ENCODE data around the gene MCM3AP. TPM values are rescaled to one million over a fixed set of nuclear protein-coding genes. Genes with fewer than 3 reads are reported as not detected.
A peak's percentile ranks its signal among the peaks of the same experiment; 100 is the strongest.

The MCM3AP gene
- total and polyA plus RNA-seq, 4 donors: 15.5 to 58.1 (median 33.5) TPM

DNA sequence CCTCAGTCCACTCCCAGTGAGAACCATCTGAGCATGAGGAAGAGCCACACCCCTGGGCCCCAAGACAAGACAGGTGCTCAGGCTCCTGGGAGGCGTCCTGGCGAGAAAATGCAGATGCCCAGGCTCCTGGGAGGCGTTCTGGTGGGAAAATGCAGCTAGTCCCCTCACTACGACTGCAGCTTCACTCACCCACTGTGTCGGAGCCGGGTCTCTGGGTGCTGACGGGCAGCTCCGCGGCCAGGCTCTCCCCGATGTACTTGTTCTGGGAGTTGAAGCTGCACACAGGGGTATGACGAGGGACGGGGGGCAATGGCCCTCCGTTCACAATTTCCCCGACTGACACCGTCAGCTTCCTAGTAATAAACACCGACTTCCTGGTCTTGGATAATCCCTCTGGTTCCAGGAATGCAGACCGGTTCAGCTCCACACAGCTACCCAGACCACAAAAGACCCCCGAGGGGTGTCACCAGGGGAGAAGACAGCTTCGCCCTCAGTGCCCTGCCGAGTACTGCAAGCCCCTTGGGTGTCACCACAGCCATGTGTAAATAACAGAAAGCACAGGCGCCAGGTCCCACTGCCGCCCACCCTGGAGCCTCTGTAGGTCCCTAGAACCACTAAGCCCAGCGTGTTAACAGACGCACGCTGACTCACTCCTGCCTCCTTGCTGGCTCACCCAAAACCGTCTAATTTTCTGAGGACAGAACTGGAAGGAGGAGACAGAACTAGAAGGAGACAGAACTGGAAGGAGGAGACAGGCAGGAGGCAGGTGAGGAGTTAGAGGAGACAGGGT is 19.5 kb downstream of the MCM3AP start:
- H3K4me1 ChIP-seq (ENCODE audit: control insufficient read depth in 4 of 4, insufficient read depth in 4 of 4, low read length in 3 of 4): no peaks in the 10 kb centered on the region
- no peak overlapping the region for H3K27ac ChIP-seq (ENCODE audit: low read depth in 1 of 2, low read length in 2 of 2)
- H3K9ac ChIP-seq (ENCODE audit: low read depth in 1 of 2, low read length in 2 of 2): no peak overlapping the region
- WGBS: 86% methylated on average over 26 of the region's 26 CpGs
- H3K4me3 ChIP-seq (ENCODE audit: low read depth in 1 of 3, low read length in 3 of 3): no peak overlapping the region
- H3K27me3 ChIP-seq (ENCODE audit: control insufficient read depth in 4 of 4, insufficient read depth in 4 of 4, low read length in 3 of 4): no peaks in the 10 kb centered on the region
- H3K36me3 ChIP-seq (ENCODE audit: control insufficient read depth in 4 of 4, insufficient read depth in 3 of 4, low read depth in 1 of 4, low read length in 3 of 4): peaks cover 20 to 76% (median 51%) of the 10 kb centered on the region in 4 donors
- no peaks in the 10 kb centered on the region for H3K9me3 ChIP-seq (ENCODE audit: control insufficient read depth in 4 of 4, low read length in 3 of 4)
- no peak for DNase-seq (ENCODE audit: low spot score)
- peak; percentile 60 to 63 for TF ChIP-seq RXRA (IDR thresholded peaks at IDR 0.05)
- TF ChIP-seq JUND (IDR thresholded peaks at IDR 0.05): no peak
- no peak for TF ChIP-seq EGR1 (IDR thresholded peaks at IDR 0.05; ENCODE audit: low read depth in 2 of 2)
- TF ChIP-seq NR2F2 (IDR thresholded peaks at IDR 0.05): no peak

DNA sequence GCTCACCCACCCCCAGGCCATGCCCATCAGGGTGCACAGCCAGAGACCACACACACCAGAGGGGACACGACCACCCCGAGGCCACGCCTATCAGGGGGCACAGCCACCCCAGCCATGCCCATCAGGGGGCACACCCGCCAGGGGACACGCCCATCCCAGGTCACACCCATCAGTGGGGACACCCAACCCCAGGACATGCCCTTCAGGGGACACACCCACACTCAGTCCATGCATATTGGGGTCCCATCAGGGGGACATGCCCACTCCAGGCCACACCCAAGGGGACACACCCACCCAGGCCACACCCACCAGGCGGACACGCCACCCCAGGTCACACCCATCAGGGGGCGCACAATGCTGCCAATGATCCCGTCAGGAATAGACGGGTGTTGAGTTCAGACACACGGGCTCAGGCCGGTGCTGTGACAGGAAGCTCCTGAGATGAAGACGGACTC is 20.7 kb downstream of the MCM3AP start:
- no peaks in the 10 kb centered on the region for H3K9me3 ChIP-seq (ENCODE audit: control insufficient read depth in 4 of 4, low read length in 3 of 4)
- no peaks in the 10 kb centered on the region for H3K4me1 ChIP-seq (ENCODE audit: control insufficient read depth in 4 of 4, insufficient read depth in 4 of 4, low read length in 3 of 4)
- 92% methylated on average over 13 of the region's 13 CpGs for WGBS
- TF ChIP-seq, protein P1, sequence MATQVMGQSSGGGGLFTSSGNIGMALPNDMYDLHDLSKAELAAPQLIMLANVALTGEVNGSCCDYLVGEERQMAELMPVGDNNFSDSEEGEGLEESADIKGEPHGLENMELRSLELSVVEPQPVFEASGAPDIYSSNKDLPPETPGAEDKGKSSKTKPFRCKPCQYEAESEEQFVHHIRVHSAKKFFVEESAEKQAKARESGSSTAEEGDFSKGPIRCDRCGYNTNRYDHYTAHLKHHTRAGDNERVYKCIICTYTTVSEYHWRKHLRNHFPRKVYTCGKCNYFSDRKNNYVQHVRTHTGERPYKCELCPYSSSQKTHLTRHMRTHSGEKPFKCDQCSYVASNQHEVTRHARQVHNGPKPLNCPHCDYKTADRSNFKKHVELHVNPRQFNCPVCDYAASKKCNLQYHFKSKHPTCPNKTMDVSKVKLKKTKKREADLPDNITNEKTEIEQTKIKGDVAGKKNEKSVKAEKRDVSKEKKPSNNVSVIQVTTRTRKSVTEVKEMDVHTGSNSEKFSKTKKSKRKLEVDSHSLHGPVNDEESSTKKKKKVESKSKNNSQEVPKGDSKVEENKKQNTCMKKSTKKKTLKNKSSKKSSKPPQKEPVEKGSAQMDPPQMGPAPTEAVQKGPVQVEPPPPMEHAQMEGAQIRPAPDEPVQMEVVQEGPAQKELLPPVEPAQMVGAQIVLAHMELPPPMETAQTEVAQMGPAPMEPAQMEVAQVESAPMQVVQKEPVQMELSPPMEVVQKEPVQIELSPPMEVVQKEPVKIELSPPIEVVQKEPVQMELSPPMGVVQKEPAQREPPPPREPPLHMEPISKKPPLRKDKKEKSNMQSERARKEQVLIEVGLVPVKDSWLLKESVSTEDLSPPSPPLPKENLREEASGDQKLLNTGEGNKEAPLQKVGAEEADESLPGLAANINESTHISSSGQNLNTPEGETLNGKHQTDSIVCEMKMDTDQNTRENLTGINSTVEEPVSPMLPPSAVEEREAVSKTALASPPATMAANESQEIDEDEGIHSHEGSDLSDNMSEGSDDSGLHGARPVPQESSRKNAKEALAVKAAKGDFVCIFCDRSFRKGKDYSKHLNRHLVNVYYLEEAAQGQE (IDR thresholded peaks at IDR 0.05): no peak
- TF ChIP-seq, protein P2, sequence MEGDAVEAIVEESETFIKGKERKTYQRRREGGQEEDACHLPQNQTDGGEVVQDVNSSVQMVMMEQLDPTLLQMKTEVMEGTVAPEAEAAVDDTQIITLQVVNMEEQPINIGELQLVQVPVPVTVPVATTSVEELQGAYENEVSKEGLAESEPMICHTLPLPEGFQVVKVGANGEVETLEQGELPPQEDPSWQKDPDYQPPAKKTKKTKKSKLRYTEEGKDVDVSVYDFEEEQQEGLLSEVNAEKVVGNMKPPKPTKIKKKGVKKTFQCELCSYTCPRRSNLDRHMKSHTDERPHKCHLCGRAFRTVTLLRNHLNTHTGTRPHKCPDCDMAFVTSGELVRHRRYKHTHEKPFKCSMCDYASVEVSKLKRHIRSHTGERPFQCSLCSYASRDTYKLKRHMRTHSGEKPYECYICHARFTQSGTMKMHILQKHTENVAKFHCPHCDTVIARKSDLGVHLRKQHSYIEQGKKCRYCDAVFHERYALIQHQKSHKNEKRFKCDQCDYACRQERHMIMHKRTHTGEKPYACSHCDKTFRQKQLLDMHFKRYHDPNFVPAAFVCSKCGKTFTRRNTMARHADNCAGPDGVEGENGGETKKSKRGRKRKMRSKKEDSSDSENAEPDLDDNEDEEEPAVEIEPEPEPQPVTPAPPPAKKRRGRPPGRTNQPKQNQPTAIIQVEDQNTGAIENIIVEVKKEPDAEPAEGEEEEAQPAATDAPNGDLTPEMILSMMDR (IDR thresholded peaks at IDR 0.05; ENCODE audit: low read depth, low read length, missing input control): no peak
- no peak for TF ChIP-seq RXRA (IDR thresholded peaks at IDR 0.05)
- TF ChIP-seq, protein P3, sequence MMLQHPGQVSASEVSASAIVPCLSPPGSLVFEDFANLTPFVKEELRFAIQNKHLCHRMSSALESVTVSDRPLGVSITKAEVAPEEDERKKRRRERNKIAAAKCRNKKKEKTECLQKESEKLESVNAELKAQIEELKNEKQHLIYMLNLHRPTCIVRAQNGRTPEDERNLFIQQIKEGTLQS (IDR thresholded peaks at IDR 0.05): no peak
- no peak for TF ChIP-seq HNF4G (IDR thresholded peaks at IDR 0.05)
- no peak for TF ChIP-seq EGR1 (IDR thresholded peaks at IDR 0.05; ENCODE audit: low read depth in 2 of 2)
- TF ChIP-seq, protein P4, sequence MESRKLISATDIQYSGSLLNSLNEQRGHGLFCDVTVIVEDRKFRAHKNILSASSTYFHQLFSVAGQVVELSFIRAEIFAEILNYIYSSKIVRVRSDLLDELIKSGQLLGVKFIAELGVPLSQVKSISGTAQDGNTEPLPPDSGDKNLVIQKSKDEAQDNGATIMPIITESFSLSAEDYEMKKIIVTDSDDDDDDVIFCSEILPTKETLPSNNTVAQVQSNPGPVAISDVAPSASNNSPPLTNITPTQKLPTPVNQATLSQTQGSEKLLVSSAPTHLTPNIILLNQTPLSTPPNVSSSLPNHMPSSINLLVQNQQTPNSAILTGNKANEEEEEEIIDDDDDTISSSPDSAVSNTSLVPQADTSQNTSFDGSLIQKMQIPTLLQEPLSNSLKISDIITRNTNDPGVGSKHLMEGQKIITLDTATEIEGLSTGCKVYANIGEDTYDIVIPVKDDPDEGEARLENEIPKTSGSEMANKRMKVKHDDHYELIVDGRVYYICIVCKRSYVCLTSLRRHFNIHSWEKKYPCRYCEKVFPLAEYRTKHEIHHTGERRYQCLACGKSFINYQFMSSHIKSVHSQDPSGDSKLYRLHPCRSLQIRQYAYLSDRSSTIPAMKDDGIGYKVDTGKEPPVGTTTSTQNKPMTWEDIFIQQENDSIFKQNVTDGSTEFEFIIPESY (IDR thresholded peaks at IDR 0.05): no peak
- TF ChIP-seq FOXA2 (IDR thresholded peaks at IDR 0.05): no peak
- no peak for TF ChIP-seq SP1 (IDR thresholded peaks at IDR 0.05)
- TF ChIP-seq TAF1 (conservative IDR thresholded peaks at IDR 0.05): no peak
- no peak for TF ChIP-seq RAD21 (IDR thresholded peaks at IDR 0.05)
- no peak for TF ChIP-seq FOXA1 (IDR thresholded peaks at IDR 0.05)
- no peak for TF ChIP-seq JUND (IDR thresholded peaks at IDR 0.05)
- TF ChIP-seq, protein P5, sequence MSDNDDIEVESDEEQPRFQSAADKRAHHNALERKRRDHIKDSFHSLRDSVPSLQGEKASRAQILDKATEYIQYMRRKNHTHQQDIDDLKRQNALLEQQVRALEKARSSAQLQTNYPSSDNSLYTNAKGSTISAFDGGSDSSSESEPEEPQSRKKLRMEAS (IDR thresholded peaks at IDR 0.05): no peak
- TF ChIP-seq YY1 (IDR thresholded peaks at IDR 0.05): no peak
- no peak for TF ChIP-seq HNF4A (conservative IDR thresholded peaks at IDR 0.05)
- TF ChIP-seq GABPA (IDR thresholded peaks at IDR 0.05 in 1 of 2, conservative IDR thresholded peaks at IDR 0.05 in 1 of 2): no peak
- TF ChIP-seq NR2F2 (IDR thresholded peaks at IDR 0.05): no peak
- peaks cover 24 to 73% (median 51%) of the 10 kb centered on the region in 4 donors for H3K36me3 ChIP-seq (ENCODE audit: control insufficient read depth in 4 of 4, insufficient read depth in 3 of 4, low read depth in 1 of 4, low read length in 3 of 4)
- no peak overlapping the region for H3K9ac ChIP-seq (ENCODE audit: low read depth in 1 of 2, low read length in 2 of 2)
- H3K27me3 ChIP-seq (ENCODE audit: control insufficient read depth in 4 of 4, insufficient read depth in 4 of 4, low read length in 3 of 4): no peaks in the 10 kb centered on the region
- no peak overlapping the region for H3K27ac ChIP-seq (ENCODE audit: low read depth in 1 of 2, low read length in 2 of 2)
- H3K4me3 ChIP-seq (ENCODE audit: low read depth in 1 of 3, low read length in 3 of 3): no peak overlapping the region
- DNase-seq (ENCODE audit: low spot score): no peak

Data from liver (tissue), 9 donors.